HEK293 (cell line): ENCODE measurements around the gene AQP5.

Experiments
- CTCF ChIA-PET: fragments of 350-600 bp; formaldehyde crosslinking; extraction: SDS; loops from one replicate; lab custom pipeline; 2021; ENCODE audit warnings: antibody characterized with exemption; lab: Yijun Ruan, JAX
- POLR2A ChIA-PET: fragments of 300-600 bp; formaldehyde crosslinking; extraction: SDS; loops from one replicate; lab custom pipeline; 2020; ENCODE audit warnings: antibody characterized with exemption, inconsistent platforms; lab: Yijun Ruan, JAX
- H3K27ac ChIP-seq: fragments of 200-500 bp; sonication (Bioruptor generic); 2 replicates; pipeline ENCODE4 v1.5.1; 2014; ENCODE audit warnings: low read depth, low read length, control low read depth, inconsistent platforms; ENCODE audit errors: extremely low read depth
- H3K36me3 ChIP-seq, 2 experiments: fragments of 200-500 bp in 1 of 2; sonication (Bioruptor generic) in 1 of 2; 1 replicate in 1 of 2; 2 replicates in 1 of 2; pipeline ENCODE4 v1.5.1; 2014 to 2017; ENCODE audit warnings: inconsistent platforms in 2 of 2, low read length in 2 of 2; ENCODE audit not compliant: control insufficient read depth in 2 of 2, insufficient read depth in 1 of 2
- H3K4me1 ChIP-seq: fragments of 200-500 bp; sonication (Bioruptor generic); 2 replicates; pipeline ENCODE4 v1.5.1; 2014; ENCODE audit warnings: mild to moderate bottlenecking, low read length, inconsistent platforms; ENCODE audit not compliant: control insufficient read depth, insufficient read depth
- H3K4me3 ChIP-seq: 2 replicates; pipeline ENCODE4 v1.5.1; 2011; ENCODE audit warnings: low read depth, mild to moderate bottlenecking, control low read depth, low read length, moderate library complexity
- H3K9me3 ChIP-seq: fragments of 200-500 bp; sonication (Bioruptor generic); 2 replicates; pipeline ENCODE4 v1.5.1; 2014; ENCODE audit warnings: low read depth, low read length, inconsistent platforms; ENCODE audit not compliant: control insufficient read depth, insufficient read depth
- AEBP2 ChIP-seq: fragments of 450-650 bp; formaldehyde crosslinking; IDR thresholded peaks from 2 replicates; pipeline ENCODE4 v1.5.1; 2016; ENCODE audit warnings: missing biosample characterization, missing genetic modification characterization, borderline replicate concordance
- EGR2 ChIP-seq: fragments of 450-650 bp; formaldehyde crosslinking; IDR thresholded peaks from 2 replicates; pipeline ENCODE4 v1.5.1; 2016; ENCODE audit warnings: low read depth, missing biosample characterization, missing genetic modification characterization
- GLI2 ChIP-seq: fragments of 450-650 bp; formaldehyde crosslinking; IDR thresholded peaks from 2 replicates; pipeline ENCODE4; 2017; ENCODE audit warnings: missing biosample characterization, missing genetic modification characterization, low read depth, borderline replicate concordance
- INSM2 ChIP-seq: fragments of 450-650 bp; formaldehyde crosslinking; IDR thresholded peaks from 2 replicates; pipeline ENCODE4 v1.5.1; 2016; ENCODE audit warnings: missing biosample characterization, missing genetic modification characterization
- KLF17 ChIP-seq: fragments of 450-650 bp; formaldehyde crosslinking; IDR thresholded peaks from 2 replicates; pipeline ENCODE4 v1.5.1; 2016; ENCODE audit warnings: missing biosample characterization, missing genetic modification characterization
- MZF1 ChIP-seq: fragments of 450-650 bp; formaldehyde crosslinking; IDR thresholded peaks from 2 replicates; pipeline ENCODE4 v1.5.1; 2017; ENCODE audit warnings: missing biosample characterization, missing genetic modification characterization, borderline replicate concordance
- RBAK ChIP-seq: fragments of 450-650 bp; formaldehyde crosslinking; IDR thresholded peaks from 2 replicates; pipeline ENCODE4 v1.5.1; 2016; ENCODE audit warnings: missing biosample characterization, missing genetic modification characterization
- SALL2 ChIP-seq: fragments of 450-650 bp; formaldehyde crosslinking; IDR thresholded peaks from 2 replicates; pipeline ENCODE4 v1.5.0; 2017; ENCODE audit warnings: missing biosample characterization, mild to moderate bottlenecking, missing genetic modification characterization, borderline replicate concordance
- ZNF114 ChIP-seq: fragments of 450-650 bp; formaldehyde crosslinking; IDR thresholded peaks from 2 replicates; pipeline ENCODE4 v1.5.0; 2017; ENCODE audit warnings: missing biosample characterization, missing genetic modification characterization
- ZNF132 ChIP-seq: fragments of 450-650 bp; formaldehyde crosslinking; IDR thresholded peaks from 2 replicates; pipeline ENCODE4 v1.5.1; 2017; ENCODE audit warnings: missing biosample characterization, missing genetic modification characterization, borderline replicate concordance
- ZNF138 ChIP-seq: fragments of 450-650 bp; formaldehyde crosslinking; IDR thresholded peaks from 2 replicates; pipeline ENCODE4 v1.5.1; 2016; ENCODE audit warnings: missing biosample characterization, missing genetic modification characterization, borderline replicate concordance
- ZNF169 ChIP-seq: fragments of 450-650 bp; formaldehyde crosslinking; IDR thresholded peaks from 2 replicates; pipeline ENCODE4 v1.5.1; 2016; ENCODE audit warnings: missing biosample characterization, missing genetic modification characterization
- ZNF26 ChIP-seq: fragments of 450-650 bp; formaldehyde crosslinking; IDR thresholded peaks from 2 replicates; pipeline ENCODE4 v1.5.1; 2016; ENCODE audit warnings: missing biosample characterization, missing genetic modification characterization
- ZNF280C ChIP-seq: fragments of 450-650 bp; formaldehyde crosslinking; IDR thresholded peaks from 2 replicates; pipeline ENCODE4 v1.5.1; 2016; ENCODE audit warnings: missing biosample characterization, missing genetic modification characterization
- ZNF280D ChIP-seq: fragments of 450-650 bp; formaldehyde crosslinking; IDR thresholded peaks from 2 replicates; pipeline ENCODE4 v1.5.1; 2016; ENCODE audit warnings: missing biosample characterization, missing genetic modification characterization
- ZNF48 ChIP-seq: fragments of 450-650 bp; formaldehyde crosslinking; IDR thresholded peaks from 2 replicates; pipeline ENCODE4 v1.5.1; 2016; ENCODE audit warnings: missing biosample characterization, missing genetic modification characterization
- ZNF600 ChIP-seq: fragments of 450-650 bp; formaldehyde crosslinking; IDR thresholded peaks from 2 replicates; pipeline ENCODE4 v1.5.1; 2016; ENCODE audit warnings: missing biosample characterization, missing genetic modification characterization
- ZNF843 ChIP-seq: fragments of 450-650 bp; formaldehyde crosslinking; IDR thresholded peaks from 2 replicates; pipeline ENCODE4 v1.5.1; 2016; ENCODE audit warnings: missing biosample characterization, missing genetic modification characterization
- ZSCAN30 ChIP-seq: fragments of 450-650 bp; IDR thresholded peaks from 2 replicates; pipeline ENCODE4 v1.5.1; 2018; ENCODE audit warnings: missing biosample characterization, mild to moderate bottlenecking, missing genetic modification characterization, moderate library complexity
- ZXDB ChIP-seq: fragments of 450-650 bp; formaldehyde crosslinking; IDR thresholded peaks from 2 replicates; pipeline ENCODE4 v1.5.1; 2016; ENCODE audit warnings: missing biosample characterization, missing genetic modification characterization

AQP5 gene

GRCh38 chr12:49946497-49946896 lies 15.2 kb upstream of the AQP5 start:
- no peaks in the 10 kb centered on the region for H3K36me3 ChIP-seq
- CTCF ChIA-PET = interaction anchor here (0.6 to 4.0 kb wide), 34 partner anchors 8 to 205 kb away, joined by 3 to 76 read pairs (median 7); partner anchors contain the start of genes FAIM2 and TMBIM6
- H3K4me1 ChIP-seq = no peaks in the 10 kb centered on the region
- POLR2A ChIA-PET = interaction anchor here (0.9 to 1.4 kb wide), 3 partner anchors 78 to 205 kb away, joined by 3 to 6 read pairs (median 3); partner anchors contain the start of gene TMBIM6
- TF ChIP-seq ZNF114 (tag by site-specific recombination) (no peak), ZXDB (tag by site-specific recombination) (no peak), ZNF280D (tag by site-specific recombination) (no peak), ZNF26 (tag by site-specific recombination) (no peak), ZNF169 (tag by site-specific recombination) (no peak), INSM2 (tag by site-specific recombination) (no peak), ZNF48 (tag by site-specific recombination) (no peak), KLF17 (tag by site-specific recombination) (no peak), EGR2 (no peak), ZSCAN30 (tag by site-specific recombination) (no peak), ZNF138 (tag by site-specific recombination) (no peak), RBAK (tag by site-specific recombination) (no peak), SALL2 (tag by site-specific recombination) (no peak), ZNF600 (tag by site-specific recombination) (no peak), ZNF280C (tag by site-specific recombination) (no peak), ZNF132 (tag by site-specific recombination) (no peak), ZNF843 (tag by site-specific recombination) (no peak), GLI2 (no peak), MZF1 (tag by site-specific recombination) (no peak), AEBP2 (tag by site-specific recombination) (no peak)
- H3K4me3 ChIP-seq = no peak overlapping the region
- no peak overlapping the region for H3K27ac ChIP-seq
- no peaks in the 10 kb centered on the region for H3K9me3 ChIP-seq
